ENCODE measurements around the gene PROM1.

PROM1 gene

GRCh38 chr4:16082041-16082425 is 1.8 kb downstream of the PROM1 start:
- peaks cover 24% of the 10 kb centered on the region; the same call in 1 of the 2 replicates for H3K4me1 ChIP-seq (ENCODE audit: insufficient read depth, low read length)
- H3K27me3 ChIP-seq (ENCODE audit: insufficient read depth, low read length): peaks cover 52% of the 10 kb centered on the region
- peaks cover 12% of the 10 kb centered on the region; the same call in 1 of the 2 replicates for H3K36me3 ChIP-seq (ENCODE audit: insufficient read depth, low read length)
- H3K9me3 ChIP-seq (ENCODE audit: insufficient read depth, low read depth, low read length): no peaks in the 10 kb centered on the region
- H3K4me3 ChIP-seq (ENCODE audit: low read length): peak overlapping the region; percentile 86
- WGBS: 4% methylated on average over 17 of the region's 17 CpGs
- peak overlapping the region; percentile 45; the same call in 1 of the 2 replicates for H3K27ac ChIP-seq (ENCODE audit: low read depth, low read length)
- peak overlapping the region; percentile 95 for H3K9ac ChIP-seq (ENCODE audit: low read depth, low read length)

GRCh38 chr4:16079046-16079445 is 4.8 kb downstream of the PROM1 start:
- H3K9ac ChIP-seq (ENCODE audit: low read depth, low read length): no peak overlapping the region
- H3K4me1 ChIP-seq (ENCODE audit: insufficient read depth, low read length): peaks cover 26% of the 10 kb centered on the region
- WGBS: 84% methylated on average over 1 of the region's 1 CpG
- H3K27ac ChIP-seq (ENCODE audit: low read depth, low read length): no peak overlapping the region
- no peaks in the 10 kb centered on the region for H3K9me3 ChIP-seq (ENCODE audit: insufficient read depth, low read depth, low read length)
- H3K4me3 ChIP-seq (ENCODE audit: low read length): no peak overlapping the region
- H3K27me3 ChIP-seq (ENCODE audit: insufficient read depth, low read length): peaks cover 25% of the 10 kb centered on the region
- peaks cover 36% of the 10 kb centered on the region for H3K36me3 ChIP-seq (ENCODE audit: insufficient read depth, low read length)

GRCh38 chr4:16078195-16078760 is 5.5 kb downstream of the PROM1 start:
- H3K9me3 ChIP-seq (ENCODE audit: insufficient read depth, low read depth, low read length): no peaks in the 10 kb centered on the region
- peaks cover 43% of the 10 kb centered on the region for H3K36me3 ChIP-seq (ENCODE audit: insufficient read depth, low read length)
- H3K4me3 ChIP-seq (ENCODE audit: low read length): no peak overlapping the region
- no peak overlapping the region for H3K27ac ChIP-seq (ENCODE audit: low read depth, low read length)
- H3K27me3 ChIP-seq (ENCODE audit: insufficient read depth, low read length): peaks cover 17% of the 10 kb centered on the region
- peaks cover 26% of the 10 kb centered on the region for H3K4me1 ChIP-seq (ENCODE audit: insufficient read depth, low read length)
- WGBS: 95% methylated on average over 4 of the region's 4 CpGs
- no peak overlapping the region for H3K9ac ChIP-seq (ENCODE audit: low read depth, low read length)

- Histone ChIP-seq H3K4me3 (ENCODE audit: low read length) (no peak overlapping the region), H3K36me3 (ENCODE audit: insufficient read depth, low read length) (peaks cover 48% of the 10 kb centered on the region), H3K27me3 (ENCODE audit: insufficient read depth, low read length) (peaks cover 13% of the 10 kb centered on the region), H3K9me3 (ENCODE audit: insufficient read depth, low read depth, low read length) (no peaks in the 10 kb centered on the region), H3K4me1 (ENCODE audit: insufficient read depth, low read length) (peaks cover 26% of the 10 kb centered on the region), H3K9ac (ENCODE audit: low read depth, low read length) (no peak overlapping the region), H3K27ac (ENCODE audit: low read depth, low read length) (no peak overlapping the region)
- 70% methylated on average over 4 of the region's 4 CpGs for WGBS
Observed at GRCh38 chr4:16077786-16078185, 6.0 kb downstream of the PROM1 start.

GRCh38 chr4:16075975-16076757 is 7.7 kb downstream of the PROM1 start:
- Histone ChIP-seq H3K4me1 (ENCODE audit: insufficient read depth, low read length) (peaks cover 18% of the 10 kb centered on the region), H3K27me3 (ENCODE audit: insufficient read depth, low read length) (no peaks in the 10 kb centered on the region), H3K36me3 (ENCODE audit: insufficient read depth, low read length) (peaks cover 49% of the 10 kb centered on the region), H3K9me3 (ENCODE audit: insufficient read depth, low read depth, low read length) (no peaks in the 10 kb centered on the region), H3K4me3 (ENCODE audit: low read length) (no peak overlapping the region), H3K27ac (ENCODE audit: low read depth, low read length) (no peak overlapping the region), H3K9ac (ENCODE audit: low read depth, low read length) (no peak overlapping the region)
- WGBS: 79% methylated on average over 8 of the region's 8 CpGs

GRCh38 chr4:16075061-16075460 is 8.8 kb downstream of the PROM1 start:
- WGBS: 76% methylated on average over 2 of the region's 3 CpGs
- peaks cover 56% of the 10 kb centered on the region for H3K36me3 ChIP-seq (ENCODE audit: insufficient read depth, low read length)
- no peaks in the 10 kb centered on the region for H3K27me3 ChIP-seq (ENCODE audit: insufficient read depth, low read length)

GRCh38 chr4:16072168-16072567 is 11.7 kb downstream of the PROM1 start:
- H3K4me3 ChIP-seq (ENCODE audit: low read length): no peak overlapping the region
- no peak overlapping the region for H3K9ac ChIP-seq (ENCODE audit: low read depth, low read length)
- no peak overlapping the region for H3K27ac ChIP-seq (ENCODE audit: low read depth, low read length)
- peaks cover 52% of the 10 kb centered on the region for H3K36me3 ChIP-seq (ENCODE audit: insufficient read depth, low read length)
- H3K27me3 ChIP-seq (ENCODE audit: insufficient read depth, low read length): no peaks in the 10 kb centered on the region
- H3K4me1 ChIP-seq (ENCODE audit: insufficient read depth, low read length): peaks cover 31% of the 10 kb centered on the region
- H3K9me3 ChIP-seq (ENCODE audit: insufficient read depth, low read depth, low read length): no peaks in the 10 kb centered on the region

More at GRCh38 chr4:16075061-16075460, 8.8 kb downstream of the PROM1 start:
- Histone ChIP-seq H3K4me1 (ENCODE audit: insufficient read depth, low read length) (peaks cover 28% of the 10 kb centered on the region), H3K4me3 (ENCODE audit: low read length) (no peak overlapping the region), H3K9ac (ENCODE audit: low read depth, low read length) (no peak overlapping the region), H3K9me3 (ENCODE audit: insufficient read depth, low read depth, low read length) (no peaks in the 10 kb centered on the region), H3K27ac (ENCODE audit: low read depth, low read length) (no peak overlapping the region)

GRCh38 chr4:16070203-16070602 is 13.6 kb downstream of the PROM1 start:
- no peak overlapping the region for H3K27ac ChIP-seq (ENCODE audit: low read depth, low read length)
- no peak overlapping the region for H3K4me3 ChIP-seq (ENCODE audit: low read length)
- H3K4me1 ChIP-seq (ENCODE audit: insufficient read depth, low read length): peaks cover 23% of the 10 kb centered on the region
- WGBS: 100% methylated on average over 3 of the region's 3 CpGs
- no peaks in the 10 kb centered on the region for H3K9me3 ChIP-seq (ENCODE audit: insufficient read depth, low read depth, low read length)
- H3K9ac ChIP-seq (ENCODE audit: low read depth, low read length): no peak overlapping the region
- no peaks in the 10 kb centered on the region for H3K27me3 ChIP-seq (ENCODE audit: insufficient read depth, low read length)
- H3K36me3 ChIP-seq (ENCODE audit: insufficient read depth, low read length): peaks cover 56% of the 10 kb centered on the region

GRCh38 chr4:16067515-16067914 is 16.3 kb downstream of the PROM1 start:
- H3K4me1 ChIP-seq (ENCODE audit: insufficient read depth, low read length): peaks cover 19% of the 10 kb centered on the region
- no peak overlapping the region for H3K4me3 ChIP-seq (ENCODE audit: low read length)
- H3K9ac ChIP-seq (ENCODE audit: low read depth, low read length): no peak overlapping the region
- 95% methylated on average over 12 of the region's 12 CpGs for WGBS
- no peak overlapping the region for H3K27ac ChIP-seq (ENCODE audit: low read depth, low read length)
- peaks cover 48% of the 10 kb centered on the region for H3K36me3 ChIP-seq (ENCODE audit: insufficient read depth, low read length)
- H3K27me3 ChIP-seq (ENCODE audit: insufficient read depth, low read length): no peaks in the 10 kb centered on the region
- H3K9me3 ChIP-seq (ENCODE audit: insufficient read depth, low read depth, low read length): no peaks in the 10 kb centered on the region

- Histone ChIP-seq H3K36me3 (ENCODE audit: insufficient read depth, low read length) (peaks cover 48% of the 10 kb centered on the region), H3K9me3 (ENCODE audit: insufficient read depth, low read depth, low read length) (no peaks in the 10 kb centered on the region), H3K27me3 (ENCODE audit: insufficient read depth, low read length) (no peaks in the 10 kb centered on the region), H3K4me1 (ENCODE audit: insufficient read depth, low read length) (peaks cover 19% of the 10 kb centered on the region), H3K4me3 (ENCODE audit: low read length) (no peak overlapping the region), H3K27ac (ENCODE audit: low read depth, low read length) (no peak overlapping the region), H3K9ac (ENCODE audit: low read depth, low read length) (no peak overlapping the region)
- 91% methylated on average over 7 of the region's 7 CpGs for WGBS
Observed at GRCh38 chr4:16066586-16067128, 17.2 kb downstream of the PROM1 start.

GRCh38 chr4:16065066-16065465 is 18.8 kb downstream of the PROM1 start:
- whole genome bisulfite sequencing: 100% methylated on average over 1 of the region's 1 CpG
- no peaks in the 10 kb centered on the region for H3K27me3 ChIP-seq (ENCODE audit: insufficient read depth, low read length)
- H3K9ac ChIP-seq (ENCODE audit: low read depth, low read length): no peak overlapping the region
- peaks cover 9% of the 10 kb centered on the region; the same call in 1 of the 2 replicates for H3K4me1 ChIP-seq (ENCODE audit: insufficient read depth, low read length)
- no peak overlapping the region for H3K4me3 ChIP-seq (ENCODE audit: low read length)
- peaks cover 52% of the 10 kb centered on the region for H3K36me3 ChIP-seq (ENCODE audit: insufficient read depth, low read length)
- H3K9me3 ChIP-seq (ENCODE audit: insufficient read depth, low read depth, low read length): no peaks in the 10 kb centered on the region
- H3K27ac ChIP-seq (ENCODE audit: low read depth, low read length): no peak overlapping the region

All from HUES64 (cell line).